OCI-M1 (cell line): ENCODE data around the gene TFDP1.

Source experiments
- DNase-seq: peaks from one replicate; lab custom pipeline; 2025; lab: John Stamatoyannopoulos, UW

TFDP1 gene

GRCh38 chr13:113634279-113635047 is 49.9 kb downstream of the TFDP1 start:
- no peak for DNase-seq

DNA sequence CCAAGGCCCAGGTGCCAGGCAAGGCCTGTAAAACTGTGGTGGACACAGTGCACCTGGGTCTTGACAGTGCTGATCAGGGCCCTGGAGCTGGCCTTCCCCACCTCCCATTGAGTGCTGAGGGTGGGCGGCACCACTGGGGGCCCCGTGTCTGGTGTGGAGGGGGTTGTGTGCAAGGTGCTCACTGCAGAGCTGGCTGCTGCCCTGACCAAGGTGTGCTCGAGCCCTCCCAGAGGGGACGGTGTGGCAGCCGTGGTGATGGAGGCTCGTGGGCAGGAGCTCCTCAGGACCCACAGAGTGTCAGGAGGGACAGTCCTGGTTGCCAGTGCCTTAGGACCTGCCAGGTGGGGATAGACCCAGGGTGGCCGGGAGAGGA is 50.5 kb downstream of the TFDP1 start:
- no peak for DNase-seq

- no peak for DNase-seq
Observed at GRCh38 chr13:113635709-113636108, 51.2 kb downstream of the TFDP1 start.

DNA sequence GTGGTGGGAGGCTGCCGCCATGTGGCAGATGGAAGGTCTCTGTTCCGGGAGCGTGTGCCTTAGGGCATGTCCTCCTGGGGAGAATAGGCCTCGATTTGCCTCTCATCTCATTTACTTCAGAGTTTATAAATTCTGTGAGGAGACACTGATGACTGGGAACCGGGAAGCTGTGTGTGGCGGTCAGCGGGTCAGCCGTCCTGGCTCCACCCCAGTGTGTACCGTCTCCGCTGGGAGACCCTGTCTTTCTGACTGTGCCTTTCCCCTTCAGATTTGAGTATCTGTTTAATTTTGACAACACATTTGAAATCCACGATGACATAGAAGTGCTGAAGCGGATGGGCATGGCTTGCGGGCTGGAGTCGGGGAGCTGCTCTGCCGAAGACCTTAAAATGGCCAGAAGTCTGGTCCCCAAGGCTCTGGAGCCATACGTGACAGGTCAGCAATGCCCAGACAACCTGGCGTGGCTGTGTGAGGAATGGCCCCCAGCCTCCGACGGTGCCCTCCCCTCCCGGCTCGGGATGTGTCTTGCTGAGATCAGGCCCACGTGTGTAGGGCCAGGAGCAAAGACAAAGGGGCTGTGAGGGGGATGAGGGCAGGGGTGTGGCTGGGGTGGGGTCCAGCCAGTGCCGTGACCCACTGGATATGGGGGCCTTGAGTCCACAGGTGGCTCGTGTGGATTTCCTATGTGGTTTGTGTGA is 51.9 kb downstream of the TFDP1 start:
- no peak for DNase-seq

DNA sequence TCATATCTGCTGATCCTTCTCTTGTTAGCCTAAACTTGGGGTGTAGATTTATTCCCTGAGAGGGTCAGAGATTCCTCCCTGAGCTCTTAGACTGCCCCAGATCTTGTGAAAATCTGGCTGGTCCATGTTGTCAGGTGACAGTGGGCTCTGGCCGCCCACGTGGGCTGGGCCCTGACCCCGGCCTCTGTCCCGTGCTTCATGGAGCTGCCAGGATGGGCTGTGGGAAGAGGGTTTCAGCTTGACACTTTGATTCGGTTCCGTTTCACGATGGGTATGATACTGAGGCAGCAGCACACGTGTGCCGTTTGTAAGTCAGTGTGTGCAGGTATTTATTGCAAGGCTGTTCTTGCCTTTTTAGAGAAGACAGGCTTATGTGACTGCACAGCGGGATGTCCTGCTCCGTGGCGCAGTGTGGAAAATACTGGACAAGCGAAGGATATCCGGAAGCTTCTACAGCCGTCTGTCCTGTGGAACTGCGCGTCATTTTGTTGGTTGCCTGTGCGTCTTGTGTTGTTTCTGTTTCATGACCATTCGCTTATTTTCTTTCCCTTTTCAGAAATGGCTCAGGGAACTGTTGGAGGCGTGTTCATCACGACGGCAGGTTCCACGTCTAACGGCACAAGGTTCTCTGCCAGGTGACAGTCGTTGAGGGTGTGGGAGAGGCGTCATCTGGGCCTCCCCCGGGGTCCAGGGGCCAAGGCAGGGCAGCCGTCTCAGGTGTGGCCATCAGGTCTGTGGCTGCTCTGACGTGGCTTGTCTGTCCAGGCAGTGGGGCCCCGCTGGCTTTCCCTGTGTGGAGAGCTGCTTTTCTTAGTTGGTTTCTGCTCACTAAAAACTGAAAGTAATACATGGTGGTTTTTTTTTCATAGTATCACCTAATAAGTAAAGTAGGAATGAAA is 53.0 kb downstream of the TFDP1 start:
- no peak for DNase-seq

DNA sequence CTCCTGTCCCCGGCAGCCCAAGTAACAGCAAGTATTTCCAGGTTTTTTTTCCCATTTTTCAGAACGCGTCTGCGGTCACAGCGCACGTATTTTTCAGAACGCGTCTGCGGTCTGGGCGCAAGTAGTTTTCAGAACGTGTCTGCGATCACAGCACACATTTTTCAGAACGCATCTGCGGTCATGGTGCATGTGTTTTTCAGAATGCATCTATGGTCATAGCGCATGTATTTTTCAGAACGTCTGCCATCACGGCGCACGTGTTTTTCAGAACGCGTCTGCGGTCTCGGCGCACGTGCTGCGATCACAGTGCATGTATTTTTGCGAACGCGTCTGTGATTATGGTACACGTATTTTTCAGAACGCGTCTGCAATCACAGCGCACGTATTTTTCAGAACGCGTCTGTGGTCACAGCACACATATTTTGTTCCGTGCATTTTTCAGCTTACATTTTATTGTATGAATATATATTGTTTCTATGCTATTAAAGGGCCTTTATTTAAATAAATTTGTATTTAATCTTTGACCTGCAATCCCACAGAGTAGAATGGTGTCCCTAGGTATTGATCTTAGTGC is 53.7 kb downstream of the TFDP1 start:
- no peak for DNase-seq

GRCh38 chr13:113638806-113639205 is 54.3 kb downstream of the TFDP1 start:
- DNase-seq, result no peak

GRCh38 chr13:113639616-113640262 is 55.2 kb downstream of the TFDP1 start:
- DNase-seq, result no peak

DNA sequence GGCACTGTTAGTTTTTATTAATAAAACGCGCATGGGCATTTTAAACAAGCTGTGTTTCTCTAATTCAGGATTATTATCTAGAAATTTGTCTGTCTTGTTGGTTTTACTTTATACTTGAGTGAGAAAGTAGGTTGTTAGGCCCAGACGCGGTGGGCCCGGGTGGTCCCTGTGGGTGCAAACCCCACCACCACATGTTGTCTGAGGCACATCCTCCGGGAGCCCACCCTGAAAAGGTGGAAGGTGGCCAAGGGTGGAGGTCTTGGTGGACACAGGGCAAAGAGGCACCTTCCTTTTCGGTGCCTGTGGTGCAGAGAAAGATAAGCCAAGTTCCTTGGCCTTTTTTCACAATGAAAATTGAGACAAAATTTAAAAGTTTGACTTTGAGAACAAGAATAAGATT is 56.9 kb downstream of the TFDP1 start:
- no peak for DNase-seq

DNA sequence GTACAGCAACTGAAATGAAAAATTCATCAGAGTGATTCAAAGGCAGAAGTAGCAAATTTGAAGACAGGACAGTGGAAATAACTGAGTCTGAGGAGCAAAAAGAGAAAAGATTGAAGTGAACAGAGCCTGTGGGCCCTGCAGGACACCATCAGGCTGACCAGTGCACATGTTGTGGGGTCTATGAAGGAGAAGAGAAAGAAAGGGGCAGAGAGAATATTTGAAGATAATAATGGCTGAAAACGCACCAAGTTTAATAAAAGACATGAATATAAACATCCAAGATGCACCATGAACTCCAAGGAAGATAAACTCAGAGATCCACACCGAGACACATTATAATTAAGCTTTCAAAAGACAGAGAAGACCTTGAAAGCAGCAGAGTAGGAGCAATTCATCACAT is 58.0 kb downstream of the TFDP1 start:
- no peak for DNase-seq

DNA sequence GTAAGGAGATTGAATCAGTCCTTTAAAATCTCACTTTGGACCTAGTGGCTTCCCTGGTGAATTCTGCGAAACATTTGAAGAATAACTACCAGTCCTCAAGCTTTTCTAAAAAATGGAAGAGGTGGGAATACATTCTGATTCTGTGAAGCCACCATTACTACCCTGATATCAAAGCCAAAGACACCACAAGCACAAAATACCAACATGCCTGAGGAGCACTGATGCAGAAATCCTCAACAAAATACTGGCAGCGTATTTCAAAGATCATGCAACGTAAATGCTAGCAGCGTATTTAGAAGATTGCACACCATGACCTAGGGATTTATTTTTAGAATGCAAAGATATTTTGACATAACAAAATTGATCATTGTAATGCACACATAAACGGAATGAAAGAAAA is 59.0 kb downstream of the TFDP1 start:
- DNase-seq, result no peak

DNA sequence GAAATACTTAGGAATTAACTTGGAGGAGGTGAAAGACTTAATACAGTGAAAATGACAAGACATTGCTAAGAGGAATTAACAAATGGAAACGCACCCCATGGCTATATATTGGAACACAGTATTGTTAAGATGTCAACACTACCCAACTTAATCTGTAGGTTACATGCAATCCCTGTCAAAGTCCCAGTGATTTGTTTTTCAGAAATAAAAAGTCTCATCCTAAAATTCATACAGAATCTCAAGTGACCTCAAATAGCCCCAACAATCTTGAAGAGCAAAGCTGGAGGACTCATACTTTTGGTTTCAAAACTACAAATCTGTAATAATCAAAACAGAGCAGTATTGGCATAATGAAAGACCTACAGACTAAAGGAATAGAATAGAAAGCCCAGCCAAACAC is 60.2 kb downstream of the TFDP1 start:
- no peak for DNase-seq

DNA sequence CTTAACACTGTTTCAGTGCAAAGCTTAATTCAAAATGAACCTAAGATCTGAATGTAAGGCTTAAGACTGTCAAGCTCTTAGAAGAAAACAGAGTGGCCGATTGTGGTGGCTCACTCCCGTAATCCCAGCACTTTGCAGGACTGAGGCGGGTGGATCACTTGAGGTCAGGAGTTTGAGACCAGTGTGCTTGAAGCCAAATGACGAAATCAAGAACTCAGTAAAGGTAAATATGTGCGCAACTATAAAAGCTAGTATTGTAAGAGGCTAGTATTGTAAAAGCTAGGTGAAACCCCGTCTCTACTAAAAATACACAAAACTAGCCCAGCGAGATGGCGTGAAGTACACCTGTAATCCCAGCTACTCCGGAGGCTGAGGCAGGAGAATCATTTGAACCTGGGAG is 60.8 kb downstream of the TFDP1 start:
- DNase-seq, result no peak

DNA sequence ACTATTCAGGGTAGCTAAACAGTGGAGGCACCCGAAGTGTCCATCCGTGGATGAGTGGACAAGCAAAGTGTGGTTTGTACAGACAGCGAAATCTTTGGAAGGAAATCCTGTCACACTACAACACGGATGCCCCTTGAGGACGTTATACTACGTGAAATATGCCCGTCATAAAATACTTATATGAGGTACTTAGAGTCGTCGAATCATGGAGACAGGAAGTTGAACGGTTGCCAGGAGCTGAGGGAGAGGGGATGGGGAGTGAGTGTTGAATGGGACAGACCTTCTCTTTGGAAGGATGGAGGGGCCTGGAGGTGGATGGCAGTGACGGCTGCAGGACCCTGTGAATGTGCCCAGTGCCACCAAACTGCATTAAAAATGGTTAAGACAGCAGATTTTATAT is 61.8 kb downstream of the TFDP1 start:
- no peak for DNase-seq

DNA sequence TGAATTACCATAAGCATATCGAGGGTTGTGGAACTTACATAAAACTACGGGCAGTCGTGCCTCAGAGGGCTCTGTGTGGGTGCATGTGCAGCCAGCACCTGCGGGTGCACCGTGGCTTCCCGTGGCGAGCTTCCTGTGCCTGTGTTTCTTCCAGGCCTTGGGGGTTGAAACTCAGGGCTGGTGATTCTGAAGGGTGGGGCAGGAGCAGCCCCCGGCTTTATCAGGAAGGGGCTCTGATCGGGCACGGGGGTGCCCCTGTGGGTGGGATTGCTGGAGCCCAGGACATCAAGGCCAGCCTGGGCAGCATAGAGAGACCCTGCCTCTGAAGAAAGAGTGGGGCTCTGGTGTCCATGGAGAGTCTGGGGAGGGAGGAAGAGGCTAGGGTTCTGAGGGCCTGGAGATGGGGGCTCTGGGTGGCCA is 62.4 kb downstream of the TFDP1 start:
- no peak for DNase-seq

- no peak for DNase-seq
Observed at GRCh38 chr13:113647351-113648215, 63.0 kb downstream of the TFDP1 start.

- DNase-seq, result no peak
Observed at GRCh38 chr13:113648216-113648610, 63.7 kb downstream of the TFDP1 start.

DNA sequence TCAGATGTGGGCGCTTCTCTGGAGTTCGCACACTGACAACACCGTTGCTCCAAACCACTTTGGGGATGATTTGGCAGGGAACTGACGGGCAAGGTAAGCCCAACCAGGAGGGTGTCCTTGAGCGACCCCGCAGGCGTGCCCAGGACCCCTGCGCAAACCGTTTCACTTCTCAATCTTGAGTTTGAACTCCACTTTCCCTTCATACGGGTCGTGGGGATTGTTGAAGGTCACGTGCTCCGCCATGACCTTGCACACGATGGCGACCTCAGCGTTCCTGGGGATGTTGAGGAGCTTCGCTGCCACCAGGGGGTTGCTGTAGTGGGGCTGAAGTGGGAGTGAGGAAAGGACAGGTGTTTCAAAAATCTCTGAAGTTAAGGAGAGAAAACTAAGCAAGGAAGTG is 64.7 kb downstream of the TFDP1 start:
- DNase-seq, result no peak

DNA sequence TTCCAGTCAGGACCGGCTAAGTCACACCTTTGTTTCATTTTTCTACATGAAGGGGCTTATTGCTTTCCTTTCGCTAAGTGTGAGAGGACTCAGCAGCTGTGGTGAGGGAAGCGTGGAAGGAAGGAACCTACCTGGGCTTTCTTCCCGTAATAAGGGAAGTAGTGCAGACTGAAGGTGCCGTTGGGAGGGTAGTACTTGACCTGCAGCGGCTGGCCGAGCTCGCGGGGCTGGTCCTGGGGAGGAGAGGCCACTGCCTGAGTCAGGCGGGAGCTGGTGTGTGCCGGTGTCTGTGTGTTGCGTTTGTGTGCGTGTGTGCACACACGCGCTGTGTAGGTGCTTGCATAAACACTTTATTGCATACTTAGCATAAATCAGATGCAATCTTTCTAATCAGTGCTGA is 65.7 kb downstream of the TFDP1 start:
- DNase-seq, result no peak

- DNase-seq, result no peak
Observed at GRCh38 chr13:113650731-113651148, 66.2 kb downstream of the TFDP1 start.
